Skin epidermis (tissue), 12 donors: Measurements from ENCODE around the gene MXD4.

Experiments
- H3K27ac ChIP-seq, 21 experiments: fragments of 200-600 bp; sonication (generic) in 11 of 21; one replicate each; pipeline ENCODE4 v1.5.0; 2020; ENCODE audit warnings: mild to moderate bottlenecking in 3 of 21, inconsistent platforms in 2 of 21, moderate library complexity in 2 of 21
- H3K4me3 ChIP-seq, 7 experiments: fragments of 200-600 bp; sonication (generic) in 2 of 7; one replicate each; pipeline ENCODE4 v1.5.0; 2020; ENCODE audit warnings: inconsistent platforms in 2 of 7, mild to moderate bottlenecking in 2 of 7, moderate library complexity in 1 of 7

Gene MXD4

GRCh38 chr4:2295900-2296442 lies 34.1 kb upstream of the MXD4 start:
- no peak overlapping the region for H3K27ac ChIP-seq
- no peak overlapping the region for H3K4me3 ChIP-seq

DNA sequence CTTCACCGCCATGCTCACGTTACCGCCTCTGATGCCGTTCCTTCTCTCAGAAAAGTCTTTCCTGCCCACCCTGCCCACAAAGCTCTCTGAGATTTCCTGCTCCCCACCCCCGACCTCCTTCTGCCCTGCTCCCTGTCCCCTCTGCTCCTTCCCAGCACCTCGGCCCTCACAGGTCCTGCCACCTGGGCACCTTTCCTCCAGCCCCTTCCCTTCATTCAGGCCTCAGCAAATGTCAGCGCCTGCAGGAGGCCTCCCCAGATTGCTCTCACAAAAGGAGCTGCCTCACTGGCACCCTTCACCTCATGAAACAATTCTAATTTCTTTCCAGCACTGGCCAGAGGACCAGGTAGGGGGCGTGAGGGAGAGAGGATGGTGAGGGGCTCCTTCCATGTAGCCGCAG lies 33.6 kb upstream of the MXD4 start:
- Histone ChIP-seq H3K27ac (no peak overlapping the region), H3K4me3 (no peak overlapping the region)

DNA sequence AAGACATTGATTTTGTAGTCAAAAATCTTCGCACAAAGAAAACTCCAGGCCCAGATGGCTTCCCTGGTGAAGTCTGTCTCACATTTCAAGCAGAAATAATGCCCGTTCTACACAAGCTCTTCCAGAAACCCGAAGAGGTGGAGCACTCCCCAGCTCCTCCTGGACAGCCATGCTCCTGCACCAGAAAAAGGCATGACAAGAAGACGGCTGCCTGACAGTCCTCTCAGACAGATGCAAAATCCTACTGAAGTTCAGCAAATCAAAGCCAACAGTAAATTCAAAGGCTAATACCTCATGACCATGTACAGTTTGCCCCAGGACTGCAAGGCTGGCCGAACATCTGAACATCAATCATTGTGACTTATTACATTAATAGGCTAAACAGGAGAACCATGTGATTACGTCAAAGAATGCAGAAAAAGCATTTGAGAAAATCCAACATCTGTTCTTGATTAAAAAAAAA lies 30.8 kb upstream of the MXD4 start:
- H3K27ac ChIP-seq = peak overlapping the region in 2 of 21 experiments; percentile 9 to 22
- H3K4me3 ChIP-seq = no peak overlapping the region

GRCh38 chr4:2291705-2292645 lies 30.1 kb upstream of the MXD4 start:
- H3K27ac ChIP-seq = peak overlapping the region in 11 of 21 experiments; percentile 11 to 85 (median 55)
- H3K4me3 ChIP-seq = no peak overlapping the region

DNA sequence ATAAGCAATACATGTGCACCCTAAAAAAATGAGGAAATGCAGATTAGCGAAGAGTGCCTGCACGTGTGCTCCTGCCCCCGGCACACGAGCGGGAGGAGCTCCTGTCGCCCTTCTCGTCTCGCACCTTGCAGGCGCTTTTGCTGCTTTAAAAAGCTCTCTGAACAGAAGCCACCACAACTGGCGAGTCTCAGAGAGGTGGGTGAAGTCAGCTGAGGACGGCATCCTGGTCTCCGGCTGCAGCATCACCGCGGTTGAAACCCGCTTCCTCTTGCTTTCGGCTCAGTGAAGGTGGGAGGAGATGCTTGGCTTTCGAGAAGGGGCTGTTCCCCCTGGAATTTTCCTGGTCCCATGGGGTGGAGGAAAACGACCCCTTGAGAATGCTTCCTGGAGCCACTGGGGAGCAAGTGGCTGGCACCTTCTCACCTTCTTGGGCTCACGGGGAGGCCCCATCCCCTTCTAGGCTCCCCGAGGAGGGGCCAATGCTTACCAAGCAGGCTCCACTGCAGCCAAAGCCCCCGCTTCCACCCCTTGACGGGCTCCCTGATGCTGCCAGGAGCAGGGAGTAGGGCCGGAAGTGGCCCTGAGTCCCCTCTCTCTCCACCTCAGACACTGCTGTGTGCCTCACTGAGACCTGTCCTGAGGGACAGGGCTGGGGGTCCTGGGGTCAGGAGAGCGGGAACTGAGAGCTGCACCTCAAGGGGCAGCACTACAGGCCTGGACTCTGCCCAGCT lies 29.2 kb upstream of the MXD4 start:
- Histone ChIP-seq H3K4me3 (no peak overlapping the region), H3K27ac (peak overlapping the region in 14 of 21 experiments; percentile 11 to 85 (median 50))

- peak overlapping the region in 10 of 21 experiments; percentile 12 to 85 (median 69) for H3K27ac ChIP-seq
- no peak overlapping the region for H3K4me3 ChIP-seq
Observed at GRCh38 chr4:2290488-2290887, 28.6 kb upstream of the MXD4 start.

DNA sequence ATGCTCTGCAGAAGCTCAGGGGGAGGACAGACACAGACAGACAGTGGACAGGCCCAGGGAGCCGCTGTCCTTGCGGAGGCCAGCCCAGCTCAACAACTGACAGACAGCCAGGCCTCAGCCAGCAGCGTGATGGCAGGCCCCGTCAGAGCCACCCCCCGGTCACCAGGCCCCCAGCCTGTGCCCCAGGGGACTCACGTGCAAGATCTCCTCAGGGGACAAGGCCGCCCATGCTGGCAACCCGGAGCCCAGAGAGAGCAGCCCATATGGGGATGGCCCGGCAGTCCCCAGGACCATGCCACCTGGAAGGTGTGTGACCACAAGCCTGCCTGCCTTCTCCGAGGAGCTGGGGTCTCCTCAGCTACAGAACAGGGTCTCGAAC lies 28.0 kb upstream of the MXD4 start:
- Histone ChIP-seq H3K27ac (peak overlapping the region in 9 of 21 experiments; percentile 12 to 85 (median 74)), H3K4me3 (no peak overlapping the region)

GRCh38 chr4:2289311-2289954 lies 27.5 kb upstream of the MXD4 start:
- H3K27ac ChIP-seq = peak overlapping the region in 6 of 21 experiments; percentile 64 to 85 (median 77)
- H3K4me3 ChIP-seq = no peak overlapping the region

- Histone ChIP-seq H3K4me3 (no peak overlapping the region), H3K27ac (peak overlapping the region in 1 of 21 experiments; percentile 41)
Observed at GRCh38 chr4:2288051-2288541, 26.2 kb upstream of the MXD4 start.

- Histone ChIP-seq H3K4me3 (no peak overlapping the region), H3K27ac (no peak overlapping the region)
Observed at GRCh38 chr4:2287594-2287915, 25.6 kb upstream of the MXD4 start.

DNA sequence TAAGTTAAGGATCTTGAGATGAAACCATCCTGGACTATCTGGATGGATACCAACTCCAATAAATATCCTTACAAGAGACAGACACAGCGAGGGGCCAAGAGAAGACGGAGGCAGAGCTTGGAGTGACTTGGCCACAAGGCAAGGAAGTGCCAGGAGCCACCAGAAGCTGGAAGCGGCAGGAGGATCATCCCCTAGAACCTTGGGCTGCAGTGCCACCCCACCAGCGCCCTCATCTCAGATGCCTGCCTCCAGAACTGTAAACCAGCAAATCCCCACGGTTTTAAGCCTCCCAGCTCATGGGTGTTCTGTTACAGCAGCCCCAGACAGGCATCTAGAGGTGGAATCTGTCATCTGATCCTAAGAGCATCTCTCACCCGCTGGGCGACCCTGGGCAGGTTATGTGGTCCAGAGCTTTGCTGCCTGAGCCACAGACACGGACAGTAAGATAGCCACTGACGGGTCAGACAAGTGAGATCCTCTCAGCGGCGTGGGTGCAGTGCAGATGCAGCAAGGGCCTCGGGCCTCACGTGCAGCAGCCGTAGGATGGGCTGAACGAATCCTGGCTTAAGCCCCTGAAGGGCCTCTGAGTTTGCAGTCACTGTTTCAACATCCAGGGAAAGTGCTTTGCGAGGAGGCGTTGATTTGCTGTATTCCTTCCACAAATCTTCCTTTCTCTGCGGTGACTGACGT lies 25.1 kb upstream of the MXD4 start:
- H3K27ac ChIP-seq = no peak overlapping the region

DNA sequence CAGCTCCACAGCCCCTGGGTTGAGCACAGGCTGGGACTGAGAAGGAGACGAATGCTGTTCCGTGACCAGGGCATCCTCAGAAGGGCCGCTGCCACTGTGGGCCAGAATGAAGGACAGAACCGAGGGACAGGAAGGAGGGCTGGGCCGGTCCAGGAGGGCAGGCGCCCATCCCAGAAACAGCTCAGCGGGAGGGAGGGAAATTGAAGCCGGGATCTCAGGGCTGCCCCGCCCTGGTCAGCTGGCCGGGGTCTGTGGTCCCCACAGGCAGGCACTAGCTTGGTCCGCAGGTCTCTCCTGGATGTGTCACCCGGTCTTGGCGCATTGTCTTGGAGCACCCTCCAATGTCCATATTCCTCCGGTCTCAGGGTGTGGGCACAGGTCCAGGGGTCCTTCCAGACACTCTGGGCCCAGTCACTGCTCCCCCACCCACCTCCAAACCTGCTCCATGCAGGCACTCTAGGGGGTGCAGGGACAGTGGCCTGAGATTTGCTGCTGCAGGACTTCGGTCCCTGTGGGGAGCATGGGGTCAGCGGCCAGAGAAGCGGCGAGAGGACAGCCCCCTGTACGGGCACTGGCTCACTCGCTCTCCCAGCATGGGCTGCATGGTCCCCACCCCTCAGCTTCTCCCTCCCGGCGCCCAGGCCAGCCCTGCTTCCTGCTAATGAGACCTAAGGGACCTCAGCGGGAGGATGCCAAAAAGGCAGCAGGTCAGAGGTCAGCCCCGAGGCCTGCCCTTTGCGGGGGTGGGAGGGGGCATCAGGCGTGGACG lies 23.9 kb upstream of the MXD4 start:
- peak overlapping the region in 1 of 21 experiments; percentile 6 for H3K27ac ChIP-seq
- no peak overlapping the region for H3K4me3 ChIP-seq

More for the DNA sequence above, 25.1 kb upstream of the MXD4 start:
- H3K4me3 ChIP-seq = no peak overlapping the region

GRCh38 chr4:2284934-2285612 lies 23.2 kb upstream of the MXD4 start:
- Histone ChIP-seq H3K4me3 (no peak overlapping the region), H3K27ac (peak overlapping the region in 1 of 21 experiments; percentile 6)

- Histone ChIP-seq H3K27ac (no peak overlapping the region), H3K4me3 (no peak overlapping the region)
Observed at GRCh38 chr4:2284161-2284933, 22.4 kb upstream of the MXD4 start.

GRCh38 chr4:2283199-2283711 lies 21.3 kb upstream of the MXD4 start:
- Histone ChIP-seq H3K4me3 (no peak overlapping the region), H3K27ac (peak overlapping the region in 1 of 21 experiments; percentile 90)

GRCh38 chr4:2281575-2282343 lies 19.9 kb upstream of the MXD4 start:
- peak overlapping the region in 11 of 21 experiments; percentile 34 to 91 (median 66) for H3K27ac ChIP-seq

More at GRCh38 chr4:2281575-2282343, 19.9 kb upstream of the MXD4 start:
- no peak overlapping the region for H3K4me3 ChIP-seq
